GM12875 (cell line): Measurements from ENCODE around the gene TCTN1.
"Not testable (repeated sequence)": the region's sequence is repeated elsewhere in the genome, so short reads cannot be mapped to it uniquely, and the experiment has no call there.

Source experiments
- H3K4me3 ChIP-seq: one replicate; pipeline ENCODE4 v1.5.1; 2011; ENCODE audit warnings: low read depth, low read length, control low read depth
- CTCF ChIP-seq: IDR thresholded peaks from 2 replicates; pipeline ENCODE4 v1.5.1; 2011; ENCODE audit warnings: low read depth, mild to moderate bottlenecking, control low read depth, inconsistent platforms, low read length, moderate library complexity, borderline replicate concordance; ENCODE audit not compliant: insufficient read depth

TCTN1 gene

GRCh38 chr12:110591451-110592051 lies 22.4 kb upstream of the TCTN1 start:
- no peak overlapping the region for H3K4me3 ChIP-seq
- no peak for TF ChIP-seq CTCF

GRCh38 chr12:110592078-110592477 lies 21.9 kb upstream of the TCTN1 start:
- no peak overlapping the region for H3K4me3 ChIP-seq
- TF ChIP-seq CTCF = no peak

- not testable (repeated sequence) for H3K4me3 ChIP-seq
These were observed 21.0 kb upstream of the TCTN1 start for GRCh38 chr12:110592919-110593318.

GRCh38 chr12:110597885-110598284 lies 16.0 kb upstream of the TCTN1 start:
- no peak overlapping the region for H3K4me3 ChIP-seq
- TF ChIP-seq CTCF = no peak

- TF ChIP-seq CTCF = no peak
- H3K4me3 ChIP-seq = no peak overlapping the region
These were observed 14.6 kb upstream of the TCTN1 start for GRCh38 chr12:110599334-110599733.

GRCh38 chr12:110600254-110600653 lies 13.7 kb upstream of the TCTN1 start:
- TF ChIP-seq CTCF = no peak
- H3K4me3 ChIP-seq = no peak overlapping the region

GRCh38 chr12:110602085-110602814 lies 11.7 kb upstream of the TCTN1 start:
- not testable (repeated sequence) for H3K4me3 ChIP-seq
- peak; percentile 56; the same call in 1 of the 2 replicates for TF ChIP-seq CTCF
